ENCODE data around the gene COL21A1.

DNA sequence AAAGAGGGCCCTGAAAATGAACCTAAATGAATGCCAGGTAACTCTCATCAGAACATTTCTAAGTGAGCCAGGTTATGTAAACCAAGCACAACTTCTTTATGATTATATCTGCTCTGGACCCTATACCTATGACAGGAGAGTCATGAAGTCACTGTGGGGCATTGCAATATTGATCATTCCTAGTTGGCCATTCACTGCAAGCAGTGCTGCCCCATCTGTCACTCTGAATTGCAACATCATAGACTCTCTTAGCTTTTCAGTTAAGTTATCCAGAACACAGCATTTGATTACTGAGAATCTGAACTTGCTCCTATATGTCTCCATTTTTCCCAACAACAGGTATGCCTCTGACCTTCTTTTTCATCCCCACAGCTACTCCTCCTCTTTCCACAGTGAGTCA is 3.3 kb downstream of the COL21A1 start:
- TF ChIP-seq POLR2A (IDR thresholded peaks at IDR 0.05) (no peak), CTCF (IDR thresholded peaks at IDR 0.05) (no peak), POLR2AphosphoS5 (IDR thresholded peaks at IDR 0.05) (no peak)
